Smooth muscle cell (in vitro differentiated cells): ENCODE results near the gene LHPP. TPM values are rescaled to one million over a fixed set of nuclear protein-coding genes. Genes with fewer than 3 reads are reported as not detected.

ENCODE experiments used
- DNase-seq: peaks from one replicate; lab custom pipeline; 2025; ENCODE audit not compliant: unreplicated experiment; lab: John Stamatoyannopoulos, UW
- H2AFZ ChIP-seq: fragments of 200-600 bp; sonication (generic); 2 replicates; pipeline ENCODE4 v1.6.0; 2016; ENCODE audit warnings: antibody characterized with exemption, low read depth, mild to moderate bottlenecking
- H3F3A ChIP-seq: fragments of 200-600 bp; sonication (generic); 2 replicates; pipeline ENCODE4 v1.6.0; 2017; ENCODE audit warnings: antibody characterized with exemption, low read depth
- H3K27ac ChIP-seq: fragments of 200-600 bp; sonication (generic); 2 replicates; pipeline ENCODE4 v1.5.1; 2016; ENCODE audit warnings: low read depth, mild to moderate bottlenecking
- H3K27me3 ChIP-seq: fragments of 200-600 bp; sonication (generic); 2 replicates; pipeline ENCODE4 v1.6.1; 2016; ENCODE audit warnings: low read depth, mild to moderate bottlenecking
- H3K36me3 ChIP-seq: fragments of 200-600 bp; sonication (generic); 2 replicates; pipeline ENCODE4 v1.5.1; 2016; ENCODE audit warnings: low read depth
- H3K4me1 ChIP-seq: fragments of 200-600 bp; sonication (generic); 2 replicates; pipeline ENCODE4 v1.5.1; 2016; ENCODE audit warnings: low read depth
- H3K4me2 ChIP-seq: fragments of 200-600 bp; sonication (generic); 2 replicates; pipeline ENCODE4 v1.6.0; 2016; ENCODE audit warnings: mild to moderate bottlenecking
- H3K4me3 ChIP-seq: fragments of 200-600 bp; sonication (generic); 2 replicates; pipeline ENCODE4 v1.5.1; 2016; ENCODE audit warnings: mild to moderate bottlenecking
- H3K79me2 ChIP-seq: fragments of 200-600 bp; sonication (generic); 2 replicates; pipeline ENCODE4 v1.6.0; 2016; ENCODE audit warnings: low read depth, mild to moderate bottlenecking
- H3K9ac ChIP-seq: fragments of 200-600 bp; sonication (generic); 2 replicates; pipeline ENCODE4 v1.6.0; 2016; ENCODE audit warnings: low read depth
- H3K9me3 ChIP-seq: fragments of 200-600 bp; sonication (generic); replicated peaks from 2 replicates; pipeline ENCODE4 v1.5.1; 2016; ENCODE audit warnings: low read depth
- H4K20me1 ChIP-seq: fragments of 200-600 bp; sonication (generic); 2 replicates; pipeline ENCODE4 v1.6.0; 2016; ENCODE audit warnings: low read depth
- CTCF ChIP-seq: fragments of 200-600 bp; sonication (generic); IDR thresholded peaks from 2 replicates; pipeline ENCODE4 v1.5.1; 2017; ENCODE audit warnings: borderline replicate concordance, mild to moderate bottlenecking, antibody characterized with exemption; ENCODE audit not compliant: insufficient read depth, poor library complexity, severe bottlenecking
- WGBS: methylation state at CpG from one replicate; pipeline ENCODE4 v1.1.7; 2016; ENCODE audit warnings: low lambda C conversion rate; 5-methylcytosine and 5-hydroxymethylcytosine counted together
- polyA plus RNA-seq: library from polyadenylated mRNA; unstranded; fragments of >200 nt; fragmentation: Nextera tagmentation; extraction: Ambion mirVana; gene quantifications from 2 replicates; pipeline ENCODE4 v1.2.1, GENCODE V29; 2016
- total RNA-seq: library from RNA; depleted of rRNA; stranded (reverse); fragments of >200 nt; gene quantifications from 2 replicates; pipeline ENCODE4 v1.2.3, GENCODE V29; 2014

The LHPP gene
- total and polyA plus RNA-seq, 2 experiments from 2014 or later: 7.6 to 14.0 TPM

DNA sequence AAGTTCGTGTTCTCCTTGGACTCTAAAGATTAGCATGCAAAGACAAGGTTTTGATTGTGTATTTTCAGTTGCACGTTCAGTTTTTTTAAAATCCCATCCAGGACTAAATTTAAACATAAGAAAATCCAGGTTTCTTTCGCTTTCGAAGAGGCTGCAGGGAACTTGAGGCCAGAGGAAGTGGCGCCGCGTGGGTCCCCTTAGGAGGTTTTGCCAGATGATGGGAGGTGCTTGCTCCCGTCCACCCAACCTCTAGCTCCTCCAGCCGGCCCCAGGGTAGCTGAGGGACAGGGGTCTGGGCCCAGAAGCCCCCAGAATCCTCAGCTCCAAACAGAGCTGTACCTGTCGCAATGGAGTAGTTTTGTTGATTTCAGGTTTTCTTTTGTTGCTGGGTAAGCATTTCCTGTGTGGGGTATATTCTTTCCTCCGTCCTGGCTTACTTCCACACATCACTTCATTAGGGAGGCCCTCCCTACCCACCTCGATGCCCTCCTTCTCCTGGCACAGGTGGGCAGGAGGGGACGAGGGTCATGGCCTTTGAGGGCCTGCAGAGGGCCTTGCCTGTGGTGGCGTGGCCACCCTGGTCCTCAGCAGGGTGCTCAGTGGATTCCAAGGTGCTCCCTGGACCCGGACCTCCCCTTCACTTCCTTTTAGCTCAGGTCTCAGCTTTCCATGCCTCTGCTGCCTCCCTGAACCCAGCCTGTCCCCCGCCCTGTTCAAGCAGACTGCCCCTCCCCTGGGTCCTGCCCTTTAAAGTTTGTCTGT is 32.6 kb downstream of the LHPP start:
- H3F3A ChIP-seq: no peaks in the 10 kb centered on the region
- H4K20me1 ChIP-seq: no peaks in the 10 kb centered on the region
- H3K4me1 ChIP-seq: no peaks in the 10 kb centered on the region
- H3K9ac ChIP-seq: no peak overlapping the region
- H3K4me3 ChIP-seq: no peak overlapping the region
- no peaks in the 10 kb centered on the region for H3K27me3 ChIP-seq
- no peak overlapping the region for H3K27ac ChIP-seq
- no peak overlapping the region for H2AFZ ChIP-seq
- no peak for DNase-seq
- 92% methylated on average over 16 of the region's 16 CpGs for WGBS
- TF ChIP-seq CTCF: no peak
- no peaks in the 10 kb centered on the region for H3K79me2 ChIP-seq
- H3K36me3 ChIP-seq: no peaks in the 10 kb centered on the region
- no peak overlapping the region for H3K4me2 ChIP-seq
- H3K9me3 ChIP-seq: no peaks in the 10 kb centered on the region

- H2AFZ ChIP-seq: no peak overlapping the region
- no peaks in the 10 kb centered on the region for H3K4me1 ChIP-seq
- no peaks in the 10 kb centered on the region for H3K9me3 ChIP-seq
- H3K9ac ChIP-seq: no peak overlapping the region
- H3K27me3 ChIP-seq: no peaks in the 10 kb centered on the region
- H4K20me1 ChIP-seq: no peaks in the 10 kb centered on the region
- no peak for DNase-seq
- H3K4me3 ChIP-seq: no peak overlapping the region
- whole genome bisulfite sequencing: 96% methylated on average over 7 of the region's 7 CpGs
- no peaks in the 10 kb centered on the region for H3K36me3 ChIP-seq
- H3K27ac ChIP-seq: no peak overlapping the region
- no peak for TF ChIP-seq CTCF
- H3K79me2 ChIP-seq: no peaks in the 10 kb centered on the region
- no peak overlapping the region for H3K4me2 ChIP-seq
- H3F3A ChIP-seq: no peaks in the 10 kb centered on the region
Observed at GRCh38 chr10:124495162-124495561, 33.5 kb downstream of the LHPP start.

- Histone ChIP-seq H4K20me1 (no peaks in the 10 kb centered on the region), H3K4me2 (no peak overlapping the region), H3K27ac (no peak overlapping the region), H3K4me3 (no peak overlapping the region), H3F3A (no peaks in the 10 kb centered on the region), H3K79me2 (no peaks in the 10 kb centered on the region), H3K9ac (no peak overlapping the region), H3K36me3 (no peaks in the 10 kb centered on the region), H3K27me3 (no peaks in the 10 kb centered on the region), H3K9me3 (peaks cover 1% of the 10 kb centered on the region), H2AFZ (no peak overlapping the region), H3K4me1 (no peaks in the 10 kb centered on the region)
- no peak for DNase-seq
- TF ChIP-seq CTCF: no peak
- 95% methylated on average over 11 of the region's 11 CpGs for WGBS
Observed at GRCh38 chr10:124495725-124496124, 34.1 kb downstream of the LHPP start.

- H3K4me3 ChIP-seq: no peak overlapping the region
- no peaks in the 10 kb centered on the region for H3K36me3 ChIP-seq
- H3K4me1 ChIP-seq: no peaks in the 10 kb centered on the region
- no peaks in the 10 kb centered on the region for H3K27me3 ChIP-seq
- peaks cover 3% of the 10 kb centered on the region for H3K9me3 ChIP-seq
- no peak for TF ChIP-seq CTCF
- WGBS: 84% methylated on average over 14 of the region's 14 CpGs
- no peaks in the 10 kb centered on the region for H3F3A ChIP-seq
- no peak for DNase-seq
- H4K20me1 ChIP-seq: no peaks in the 10 kb centered on the region
- H3K9ac ChIP-seq: no peak overlapping the region
- H3K4me2 ChIP-seq: no peak overlapping the region
- H3K79me2 ChIP-seq: no peaks in the 10 kb centered on the region
- no peak overlapping the region for H2AFZ ChIP-seq
- no peak overlapping the region for H3K27ac ChIP-seq
Observed at GRCh38 chr10:124496150-124496549, 34.5 kb downstream of the LHPP start.
